HCT116 (cell line): ENCODE results near the gene CLRN1. TPM values are rescaled to one million over a fixed set of nuclear protein-coding genes. Genes with fewer than 3 reads are reported as not detected.

Source experiments
- ATAC-seq: fragments of 200-7000 bp; cut with Tn5 transposase; 2 replicates; pipeline ENCODE4 v1.9.1; 2020; ENCODE audit warnings: mild to moderate bottlenecking, moderate library complexity
- BruUV-seq: library from RNA; stranded (reverse); fragments of 400-500 nt; replicated peaks from 2 replicates; lab custom pipeline; 2021; lab: Mats Ljungman, UMichigan
- CTCF ChIA-PET: fragments of 300-600 bp; sonication (Branson Sonifier 250); formaldehyde crosslinking; loops from one replicate; lab custom pipeline; 2021; ENCODE audit warnings: antibody characterized with exemption; lab: Charles Lee
- POLR2A ChIA-PET: fragments of 300-600, 350-600 bp; sonication (Branson Sonifier 250); formaldehyde crosslinking; loops from one replicate; lab custom pipeline; 2021; ENCODE audit warnings: antibody characterized with exemption; lab: Charles Lee
- RAD21 ChIA-PET, 2 experiments: fragments of 300-600 bp; sonication (Branson Sonifier 250); formaldehyde crosslinking; loops; one replicate each; lab custom pipeline; 2023; ENCODE audit warnings: low total read pairs in 2 of 2; ENCODE audit not compliant: uncharacterized antibody in 2 of 2, unreplicated experiment in 2 of 2, low non-redundant PET in 1 of 2; lab: Charles Lee
- DNase-seq: peaks from one replicate; pipeline ENCODE4 v3.0.0-alpha.2; 2010; ENCODE audit warnings: low read depth, low spot score
- H2AFZ ChIP-seq: fragments of 200-600 bp; shearing (Covaris generic), sonication (generic); 2 replicates; pipeline ENCODE4 v1.6.1; 2017; ENCODE audit warnings: low read depth, mixed run types, mixed read lengths, antibody characterized with exemption, low read length; ENCODE audit not compliant: poor library complexity, severe bottlenecking
- H3K27ac ChIP-seq: 2 replicates; pipeline ENCODE4 v1.5.1; 2012; ENCODE audit warnings: low read depth, low read length
- H3K27me3 ChIP-seq: fragments of 200-600 bp; sonication (generic); 2 replicates; pipeline ENCODE4 v1.6.1; 2016; ENCODE audit warnings: mixed run types, low read length, mixed read lengths; ENCODE audit not compliant: insufficient read depth
- H3K36me3 ChIP-seq, 2 experiments: fragments of 200-500 bp in 1 of 2; fragments of 200-600 bp in 1 of 2; sonication (Bioruptor generic) in 1 of 2; sonication (generic) in 1 of 2; 2 replicates each; pipeline versions ENCODE4 v1.5.1 to v1.6.1; 2014 to 2016; ENCODE audit warnings: low read length in 2 of 2, inconsistent platforms in 1 of 2, mixed read lengths in 1 of 2, mixed run types in 1 of 2; ENCODE audit not compliant: insufficient read depth in 2 of 2, control insufficient read depth in 1 of 2
- H3K4me1 ChIP-seq, 2 experiments: fragments of 200-600 bp in 1 of 2; sonication (generic) in 1 of 2; 2 replicates each; pipeline versions ENCODE4 v1.5.1 to v1.6.1; 2012 to 2017; ENCODE audit warnings: low read length in 2 of 2, inconsistent platforms in 1 of 2, mild to moderate bottlenecking in 1 of 2, mixed read lengths in 1 of 2, mixed run types in 1 of 2, moderate library complexity in 1 of 2; ENCODE audit not compliant: insufficient read depth in 2 of 2, control insufficient read depth in 1 of 2
- H3K4me2 ChIP-seq: fragments of 200-600 bp; sonication (generic); 2 replicates; pipeline ENCODE4 v1.6.1; 2017; ENCODE audit warnings: mixed run types, low read length, mixed read lengths
- H3K4me3 ChIP-seq, 2 experiments: fragments of 200-600 bp in 1 of 2; sonication (generic) in 1 of 2; replicated peaks in 1 of 2; 2 replicates each; pipeline ENCODE4 v1.5.1; 2011 to 2016; ENCODE audit warnings: low read length in 2 of 2, control low read depth in 1 of 2, low read depth in 1 of 2, mild to moderate bottlenecking in 1 of 2, mixed read lengths in 1 of 2, mixed run types in 1 of 2
- H3K79me2 ChIP-seq: fragments of 200-600 bp; sonication (generic); 2 replicates; pipeline ENCODE4 v1.6.1; 2017; ENCODE audit warnings: mild to moderate bottlenecking, mixed run types, low read length, moderate library complexity, mixed read lengths; ENCODE audit not compliant: insufficient read depth
- H3K9ac ChIP-seq: fragments of 200-600 bp; sonication (generic); 2 replicates; pipeline ENCODE4 v1.6.1; 2016; ENCODE audit warnings: low read length, mixed read lengths
- H3K9me2 ChIP-seq: fragments of 200-600 bp; sonication (generic), shearing (Covaris generic); 2 replicates; pipeline ENCODE4 v1.6.1; 2017; ENCODE audit warnings: mixed run types, mild to moderate bottlenecking, moderate library complexity; ENCODE audit not compliant: insufficient read depth
- H3K9me3 ChIP-seq, 2 experiments: fragments of 200-500 bp in 1 of 2; fragments of 200-600 bp in 1 of 2; sonication (Bioruptor generic) in 1 of 2; sonication (generic) in 1 of 2; 2 replicates each; pipeline ENCODE4 v1.6.1; 2014 to 2017; ENCODE audit warnings: low read length in 2 of 2, mixed read lengths in 2 of 2, inconsistent platforms in 1 of 2, low read depth in 1 of 2, mild to moderate bottlenecking in 1 of 2, mixed run types in 1 of 2, moderate library complexity in 1 of 2; ENCODE audit not compliant: control insufficient read depth in 1 of 2, insufficient read depth in 1 of 2
- H4K20me1 ChIP-seq: fragments of 200-600 bp; sonication (generic), shearing (Covaris generic); 2 replicates; pipeline ENCODE4 v1.6.1; 2017; ENCODE audit warnings: mixed run types, mild to moderate bottlenecking, moderate library complexity; ENCODE audit not compliant: insufficient read depth
- EZH2phosphoT487 ChIP-seq: fragments of 200-600 bp; IDR thresholded peaks from 2 replicates; pipeline ENCODE4 v1.6.1; 2018; ENCODE audit warnings: antibody characterized with exemption, borderline replicate concordance
- SIN3A ChIP-seq: IDR thresholded peaks from 2 replicates; pipeline ENCODE4 v1.6.1; 2012; ENCODE audit warnings: low read depth
- intact Hi-C: fragments of 100-400 bp; cut with micrococcal nuclease; formaldehyde crosslinking; loops from 2 replicates; pipeline ENCODE4 v1.10.0; 2022
- total RNA-seq: library from RNA; stranded (reverse); gene quantifications from one replicate; pipeline ENCODE4 v1.2.1, GENCODE V29; 2021; ENCODE audit not compliant: unreplicated experiment
- TF ChIP-seq, protein P1 (sequence below): IDR thresholded peaks from 2 replicates; pipeline ENCODE4 v1.6.1; 2011; ENCODE audit warnings: mild to moderate bottlenecking, low read length, moderate library complexity; ENCODE audit not compliant: insufficient replicate concordance; ENCODE audit errors: extremely low read depth
- TF ChIP-seq, protein P2 (sequence below): IDR thresholded peaks from 2 replicates; pipeline ENCODE4 v1.6.1; 2012
- TF ChIP-seq, protein P3 (sequence below): IDR thresholded peaks from 2 replicates; pipeline ENCODE4 v1.6.1; 2012; ENCODE audit warnings: low read depth

CLRN1 gene
- total RNA-seq, 1 experiment from 2014 or later = not detected

DNA sequence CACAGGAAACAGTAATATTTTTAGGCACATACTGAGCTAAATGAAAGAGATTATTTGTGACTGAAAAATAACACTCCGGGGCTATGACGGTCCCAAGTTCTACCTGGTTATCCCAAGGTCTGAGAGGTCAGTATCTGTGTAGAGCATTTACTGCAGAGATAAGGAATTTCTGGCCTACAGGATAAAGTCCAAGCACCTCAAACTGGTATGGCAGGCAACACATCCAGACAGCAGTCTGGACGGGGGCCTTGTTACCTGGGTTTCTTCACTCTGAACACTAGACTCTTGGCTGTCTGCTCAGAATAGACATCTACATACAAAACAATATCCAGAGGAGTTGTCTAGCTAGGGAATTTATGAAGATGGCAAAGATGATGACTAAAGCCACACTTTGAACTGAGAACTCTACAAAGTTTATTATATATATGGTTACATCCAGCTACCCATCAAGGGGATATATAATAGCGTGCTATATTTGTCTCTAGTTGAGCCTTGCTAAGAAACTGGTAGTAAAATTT, 42.0 kb upstream of the CLRN1 start:
- Histone ChIP-seq H2AFZ (no peak overlapping the region), H3K4me2 (no peak overlapping the region), H3K4me3 (no peak overlapping the region), H3K79me2 (no peaks in the 10 kb centered on the region), H3K27ac (no peak overlapping the region), H3K9me3 (no peaks in the 10 kb centered on the region), H3K9me2 (no peaks in the 10 kb centered on the region), H4K20me1 (no peaks in the 10 kb centered on the region), H3K9ac (no peak overlapping the region), H3K36me3 (no peaks in the 10 kb centered on the region), H3K4me1 (no peaks in the 10 kb centered on the region), H3K27me3 (no peaks in the 10 kb centered on the region)
- RAD21 ChIA-PET = no interaction called here
- ATAC-seq (no peak), DNase-seq (no peak)
- TF ChIP-seq SIN3A (no peak), EZH2phosphoT487 (no peak)
- TF ChIP-seq, protein P1, sequence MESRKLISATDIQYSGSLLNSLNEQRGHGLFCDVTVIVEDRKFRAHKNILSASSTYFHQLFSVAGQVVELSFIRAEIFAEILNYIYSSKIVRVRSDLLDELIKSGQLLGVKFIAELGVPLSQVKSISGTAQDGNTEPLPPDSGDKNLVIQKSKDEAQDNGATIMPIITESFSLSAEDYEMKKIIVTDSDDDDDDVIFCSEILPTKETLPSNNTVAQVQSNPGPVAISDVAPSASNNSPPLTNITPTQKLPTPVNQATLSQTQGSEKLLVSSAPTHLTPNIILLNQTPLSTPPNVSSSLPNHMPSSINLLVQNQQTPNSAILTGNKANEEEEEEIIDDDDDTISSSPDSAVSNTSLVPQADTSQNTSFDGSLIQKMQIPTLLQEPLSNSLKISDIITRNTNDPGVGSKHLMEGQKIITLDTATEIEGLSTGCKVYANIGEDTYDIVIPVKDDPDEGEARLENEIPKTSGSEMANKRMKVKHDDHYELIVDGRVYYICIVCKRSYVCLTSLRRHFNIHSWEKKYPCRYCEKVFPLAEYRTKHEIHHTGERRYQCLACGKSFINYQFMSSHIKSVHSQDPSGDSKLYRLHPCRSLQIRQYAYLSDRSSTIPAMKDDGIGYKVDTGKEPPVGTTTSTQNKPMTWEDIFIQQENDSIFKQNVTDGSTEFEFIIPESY = no peak
- TF ChIP-seq, protein P2, sequence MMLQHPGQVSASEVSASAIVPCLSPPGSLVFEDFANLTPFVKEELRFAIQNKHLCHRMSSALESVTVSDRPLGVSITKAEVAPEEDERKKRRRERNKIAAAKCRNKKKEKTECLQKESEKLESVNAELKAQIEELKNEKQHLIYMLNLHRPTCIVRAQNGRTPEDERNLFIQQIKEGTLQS = no peak
- TF ChIP-seq, protein P3, sequence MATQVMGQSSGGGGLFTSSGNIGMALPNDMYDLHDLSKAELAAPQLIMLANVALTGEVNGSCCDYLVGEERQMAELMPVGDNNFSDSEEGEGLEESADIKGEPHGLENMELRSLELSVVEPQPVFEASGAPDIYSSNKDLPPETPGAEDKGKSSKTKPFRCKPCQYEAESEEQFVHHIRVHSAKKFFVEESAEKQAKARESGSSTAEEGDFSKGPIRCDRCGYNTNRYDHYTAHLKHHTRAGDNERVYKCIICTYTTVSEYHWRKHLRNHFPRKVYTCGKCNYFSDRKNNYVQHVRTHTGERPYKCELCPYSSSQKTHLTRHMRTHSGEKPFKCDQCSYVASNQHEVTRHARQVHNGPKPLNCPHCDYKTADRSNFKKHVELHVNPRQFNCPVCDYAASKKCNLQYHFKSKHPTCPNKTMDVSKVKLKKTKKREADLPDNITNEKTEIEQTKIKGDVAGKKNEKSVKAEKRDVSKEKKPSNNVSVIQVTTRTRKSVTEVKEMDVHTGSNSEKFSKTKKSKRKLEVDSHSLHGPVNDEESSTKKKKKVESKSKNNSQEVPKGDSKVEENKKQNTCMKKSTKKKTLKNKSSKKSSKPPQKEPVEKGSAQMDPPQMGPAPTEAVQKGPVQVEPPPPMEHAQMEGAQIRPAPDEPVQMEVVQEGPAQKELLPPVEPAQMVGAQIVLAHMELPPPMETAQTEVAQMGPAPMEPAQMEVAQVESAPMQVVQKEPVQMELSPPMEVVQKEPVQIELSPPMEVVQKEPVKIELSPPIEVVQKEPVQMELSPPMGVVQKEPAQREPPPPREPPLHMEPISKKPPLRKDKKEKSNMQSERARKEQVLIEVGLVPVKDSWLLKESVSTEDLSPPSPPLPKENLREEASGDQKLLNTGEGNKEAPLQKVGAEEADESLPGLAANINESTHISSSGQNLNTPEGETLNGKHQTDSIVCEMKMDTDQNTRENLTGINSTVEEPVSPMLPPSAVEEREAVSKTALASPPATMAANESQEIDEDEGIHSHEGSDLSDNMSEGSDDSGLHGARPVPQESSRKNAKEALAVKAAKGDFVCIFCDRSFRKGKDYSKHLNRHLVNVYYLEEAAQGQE = no peak
- intact Hi-C loops = no loop called here
- CTCF ChIA-PET = no interaction called here
- POLR2A ChIA-PET = no interaction called here
- no TSS peak for BruUV-seq
